RWPE2 (cell line): ENCODE results near the gene KPNB1.

Experiments used
- ATAC-seq: fragments of 200-7000 bp; cut with Tn5 transposase; 3 replicates; pipeline ENCODE4 v1.9.1; 2021; ENCODE audit warnings: low read depth
- DNase-seq: peaks from one replicate; pipeline ENCODE4 v3.0.0-alpha.2; 2020; ENCODE audit warnings: low spot score
- H3K27ac ChIP-seq: fragments of 450-650 bp; 2 replicates; pipeline ENCODE4 v1.5.1; 2017; ENCODE audit warnings: mild to moderate bottlenecking; ENCODE audit not compliant: poor library complexity, severe bottlenecking
- H3K27me3 ChIP-seq: fragments of 250-450 bp; sonication (Bioruptor Pico); 2 replicates; pipeline ENCODE4 v1.5.1; 2021; ENCODE audit warnings: mild to moderate bottlenecking, moderate library complexity; ENCODE audit not compliant: insufficient read depth, poor library complexity, severe bottlenecking
- H3K36me3 ChIP-seq: fragments of 250-450 bp; sonication (Bioruptor Pico); 2 replicates; pipeline ENCODE4 v1.5.1; 2020; ENCODE audit warnings: low read depth, mild to moderate bottlenecking, moderate library complexity
- H3K4me1 ChIP-seq: fragments of 250-450 bp; sonication (Bioruptor Pico); 2 replicates; pipeline ENCODE4 v1.5.1; 2021; ENCODE audit warnings: mild to moderate bottlenecking, moderate library complexity; ENCODE audit not compliant: insufficient read depth, poor library complexity, severe bottlenecking
- H3K4me3 ChIP-seq: fragments of 250-450 bp; sonication (Bioruptor Pico); 2 replicates; pipeline ENCODE4 v1.5.1; 2021; ENCODE audit warnings: mild to moderate bottlenecking, moderate library complexity; ENCODE audit not compliant: severe bottlenecking
- H3K9me3 ChIP-seq: fragments of 250-450 bp; sonication (Bioruptor Pico); 2 replicates; pipeline ENCODE4 v1.5.1; 2021; ENCODE audit warnings: mild to moderate bottlenecking, moderate library complexity; ENCODE audit not compliant: severe bottlenecking
- TF ChIP-seq, protein P1 (sequence below): fragments of 450-650 bp; IDR thresholded peaks from one replicate; pipeline ENCODE4 v1.5.1; 2017; ENCODE audit warnings: mild to moderate bottlenecking, moderate library complexity; ENCODE audit not compliant: poor library complexity, severe bottlenecking

Gene KPNB1

GRCh38 chr17:47641202-47641601, 8.5 kb upstream of the KPNB1 start:
- DNase-seq (no peak), ATAC-seq (no peak)
- Histone ChIP-seq H3K27me3 (no peaks in the 10 kb centered on the region), H3K9me3 (no peaks in the 10 kb centered on the region), H3K4me3 (no peak overlapping the region), H3K4me1 (no peaks in the 10 kb centered on the region), H3K36me3 (0 out of 2 replicates have a peak, but pooled peaks cover 4% of the 10 kb centered on the region), H3K27ac (no peak overlapping the region)
- TF ChIP-seq, protein P1, sequence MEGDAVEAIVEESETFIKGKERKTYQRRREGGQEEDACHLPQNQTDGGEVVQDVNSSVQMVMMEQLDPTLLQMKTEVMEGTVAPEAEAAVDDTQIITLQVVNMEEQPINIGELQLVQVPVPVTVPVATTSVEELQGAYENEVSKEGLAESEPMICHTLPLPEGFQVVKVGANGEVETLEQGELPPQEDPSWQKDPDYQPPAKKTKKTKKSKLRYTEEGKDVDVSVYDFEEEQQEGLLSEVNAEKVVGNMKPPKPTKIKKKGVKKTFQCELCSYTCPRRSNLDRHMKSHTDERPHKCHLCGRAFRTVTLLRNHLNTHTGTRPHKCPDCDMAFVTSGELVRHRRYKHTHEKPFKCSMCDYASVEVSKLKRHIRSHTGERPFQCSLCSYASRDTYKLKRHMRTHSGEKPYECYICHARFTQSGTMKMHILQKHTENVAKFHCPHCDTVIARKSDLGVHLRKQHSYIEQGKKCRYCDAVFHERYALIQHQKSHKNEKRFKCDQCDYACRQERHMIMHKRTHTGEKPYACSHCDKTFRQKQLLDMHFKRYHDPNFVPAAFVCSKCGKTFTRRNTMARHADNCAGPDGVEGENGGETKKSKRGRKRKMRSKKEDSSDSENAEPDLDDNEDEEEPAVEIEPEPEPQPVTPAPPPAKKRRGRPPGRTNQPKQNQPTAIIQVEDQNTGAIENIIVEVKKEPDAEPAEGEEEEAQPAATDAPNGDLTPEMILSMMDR: no peak

GRCh38 chr17:47643116-47643515, 6.6 kb upstream of the KPNB1 start:
- Histone ChIP-seq H3K36me3 (no peaks in the 10 kb centered on the region), H3K4me3 (no peak overlapping the region), H3K4me1 (no peaks in the 10 kb centered on the region), H3K27ac (no peak overlapping the region), H3K9me3 (no peaks in the 10 kb centered on the region), H3K27me3 (no peaks in the 10 kb centered on the region)
- no peak for DNase-seq
- TF ChIP-seq, protein P1: no peak
- ATAC-seq: no peak

DNA sequence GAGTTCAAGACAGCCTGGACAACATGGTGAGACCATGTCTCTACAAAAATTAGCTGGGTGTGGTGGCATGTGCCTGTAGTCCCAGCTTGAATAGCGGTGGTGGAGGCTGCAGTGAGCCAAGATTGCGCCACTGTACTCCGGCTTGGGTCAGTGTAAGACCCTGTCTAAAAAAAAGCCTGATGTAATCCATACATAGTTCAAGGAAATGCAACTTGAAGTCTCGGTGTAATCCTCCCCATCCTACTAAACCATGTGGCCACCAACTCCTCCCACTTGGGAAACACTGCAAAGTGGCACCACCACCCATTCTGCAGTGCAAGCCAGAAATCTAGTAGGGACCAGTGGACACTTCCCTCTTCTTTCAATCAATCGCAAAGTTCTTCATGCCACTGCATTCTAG, 5.4 kb upstream of the KPNB1 start:
- H3K4me1 ChIP-seq: peaks cover 6% of the 10 kb centered on the region
- H3K4me3 ChIP-seq: no peak overlapping the region
- no peak overlapping the region for H3K27ac ChIP-seq
- DNase-seq: no peak
- no peaks in the 10 kb centered on the region for H3K9me3 ChIP-seq
- no peaks in the 10 kb centered on the region for H3K27me3 ChIP-seq
- TF ChIP-seq, protein P1: no peak
- no peaks in the 10 kb centered on the region for H3K36me3 ChIP-seq
- no peak for ATAC-seq

DNA sequence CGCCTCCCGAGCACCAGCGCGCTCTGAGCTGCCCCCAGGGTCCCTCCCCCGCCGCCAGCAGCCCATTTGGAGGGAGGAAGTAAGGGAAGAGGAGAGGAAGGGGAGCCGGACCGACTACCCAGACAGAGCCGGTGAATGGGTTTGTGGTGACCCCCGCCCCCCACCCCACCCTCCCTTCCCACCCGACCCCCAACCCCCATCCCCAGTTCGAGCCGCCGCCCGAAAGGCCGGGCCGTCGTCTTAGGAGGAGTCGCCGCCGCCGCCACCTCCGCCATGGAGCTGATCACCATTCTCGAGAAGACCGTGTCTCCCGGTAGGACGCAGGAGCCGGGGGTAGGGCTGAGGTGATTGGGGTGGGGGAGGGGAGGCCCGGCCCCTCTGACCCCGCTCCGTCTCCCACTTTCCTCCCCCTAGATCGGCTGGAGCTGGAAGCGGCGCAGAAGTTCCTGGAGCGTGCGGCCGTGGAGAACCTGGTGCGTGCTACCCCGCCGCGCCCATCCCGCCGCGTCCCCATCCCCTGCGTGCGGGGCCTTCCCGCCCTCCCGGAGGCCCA, 329 bp downstream of the KPNB1 start:
- ATAC-seq (peak; percentile 0), DNase-seq (peak; percentile 76)
- Histone ChIP-seq H3K9me3 (no peaks in the 10 kb centered on the region), H3K36me3 (peaks cover 44% of the 10 kb centered on the region), H3K27me3 (no peaks in the 10 kb centered on the region), H3K27ac (peak overlapping the region; percentile 85), H3K4me1 (peaks cover 22% of the 10 kb centered on the region), H3K4me3 (peak overlapping the region; percentile 81)
- TF ChIP-seq, protein P1: no peak
